Neural cell (in vitro differentiated cells): ENCODE data around the gene GDF7.

ENCODE experiments used
- CTCF ChIP-seq: fragments of 450-650 bp; IDR thresholded peaks from 2 replicates; pipeline ENCODE4 v1.5.1; 2014; ENCODE audit warnings: antibody characterized with exemption, mild to moderate bottlenecking, moderate library complexity; ENCODE audit not compliant: poor library complexity, severe bottlenecking
- EP300 ChIP-seq: fragments of 450-650 bp; conservative IDR thresholded peaks from 2 replicates; pipeline ENCODE4 v1.6.1; 2014; ENCODE audit warnings: antibody characterized with exemption, mild to moderate bottlenecking, moderate library complexity; ENCODE audit not compliant: poor library complexity, severe bottlenecking
- EZH2 ChIP-seq: fragments of 200-600, 300-800 bp; shearing (Covaris generic), sonication (generic); IDR thresholded peaks from 2 replicates; pipeline ENCODE4 v1.6.1; 2014; ENCODE audit warnings: antibody characterized with exemption, low read length, borderline replicate concordance, mild to moderate bottlenecking; ENCODE audit not compliant: insufficient read depth, poor library complexity, severe bottlenecking
- REST ChIP-seq: IDR thresholded peaks from 2 replicates; pipeline ENCODE4 v1.6.1; 2012; ENCODE audit warnings: borderline replicate concordance
- TAF1 ChIP-seq: IDR thresholded peaks from 2 replicates; pipeline ENCODE4 v1.6.1; 2012; ENCODE audit warnings: low read depth

GRCh38 chr2:20692081-20692480 lies 25.1 kb downstream of the GDF7 start:
- TF ChIP-seq CTCF: no peak
- no peak for TF ChIP-seq EP300
- no peak for TF ChIP-seq TAF1
- no peak for TF ChIP-seq REST
- TF ChIP-seq EZH2: no peak
